Fibroblast of pulmonary artery (primary cell): ENCODE data around the gene DNAL4.

ENCODE experiments used
- DNase-seq: peaks from one replicate; pipeline ENCODE4 v3.0.0-alpha.2; 2010; ENCODE audit warnings: low read depth
- H3K4me3 ChIP-seq: replicated peaks from 2 replicates; pipeline ENCODE4 v1.5.1; 2011; ENCODE audit warnings: low read depth, mild to moderate bottlenecking, control low read depth, low read length, moderate library complexity
- CTCF ChIP-seq: IDR thresholded peaks from 2 replicates; pipeline ENCODE4 v1.5.1; 2011; ENCODE audit warnings: mild to moderate bottlenecking, control low read depth, low read length, inconsistent platforms; ENCODE audit errors: missing control alignments

Gene DNAL4

DNA sequence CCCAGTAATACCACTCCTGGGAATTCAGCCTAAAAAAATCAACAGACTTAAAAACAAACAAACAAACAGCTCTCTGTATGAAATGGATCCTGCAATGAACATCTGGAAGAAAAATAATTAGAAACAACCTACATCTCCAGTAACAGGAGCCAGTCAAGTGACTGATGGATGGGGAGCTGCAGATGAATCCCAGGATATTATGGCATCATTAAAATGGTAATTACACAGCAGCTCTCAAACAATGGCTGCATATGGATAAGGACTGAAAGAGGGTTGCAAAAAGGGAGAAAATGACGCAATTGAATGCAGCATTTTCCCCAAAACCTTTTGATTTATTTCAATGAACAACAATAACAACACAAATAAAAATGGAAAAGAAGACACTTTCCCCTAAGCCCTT is 45.7 kb upstream of the DNAL4 start:
- TF ChIP-seq CTCF: no peak
- H3K4me3 ChIP-seq: no peak overlapping the region
- DNase-seq: no peak

- no peak for TF ChIP-seq CTCF
- H3K4me3 ChIP-seq: no peak overlapping the region
- DNase-seq: no peak
Observed at GRCh38 chr22:38837414-38837928, 43.5 kb upstream of the DNAL4 start.

DNA sequence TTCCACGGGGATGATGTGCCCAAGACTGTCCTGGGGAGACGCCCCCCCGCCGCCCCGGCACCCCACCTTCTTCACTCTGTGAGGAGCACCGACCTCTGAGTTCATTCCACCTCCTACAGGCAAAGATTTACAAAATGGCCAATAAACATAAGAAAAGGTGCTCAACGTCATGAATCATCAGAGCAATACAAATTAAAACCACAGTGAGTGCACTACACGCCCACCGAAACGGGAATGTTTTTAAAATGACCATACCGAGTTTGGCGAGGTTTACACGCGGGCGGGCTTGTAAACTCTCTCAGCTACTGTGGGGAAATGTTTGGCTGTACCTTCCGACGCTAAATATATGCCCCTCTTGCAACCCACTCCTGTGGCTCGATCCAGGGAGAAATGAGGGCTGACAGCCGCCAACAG is 42.0 kb upstream of the DNAL4 start:
- H3K4me3 ChIP-seq: no peak overlapping the region
- DNase-seq: no peak
- TF ChIP-seq CTCF: no peak

DNA sequence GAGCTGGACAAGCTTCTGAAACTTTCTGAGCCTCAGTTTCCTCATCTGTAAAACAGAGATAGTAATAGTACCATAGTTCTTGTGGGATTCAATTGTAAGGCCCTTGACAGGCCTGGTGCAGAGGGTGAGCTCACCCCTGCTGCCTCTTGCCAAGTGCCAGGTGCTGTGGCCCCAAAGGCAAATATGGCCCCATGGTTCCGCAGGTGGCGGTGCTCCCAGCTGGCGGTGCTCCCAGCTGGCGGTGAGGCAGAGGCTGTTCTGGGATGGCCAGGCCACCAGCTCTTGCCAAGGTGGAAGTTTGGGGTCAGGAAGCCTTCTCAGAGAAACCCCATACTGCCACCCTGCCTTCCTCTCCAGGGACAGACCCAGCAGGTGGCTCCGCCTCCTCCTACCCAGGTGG is 41.0 kb upstream of the DNAL4 start:
- DNase-seq: no peak

DNA sequence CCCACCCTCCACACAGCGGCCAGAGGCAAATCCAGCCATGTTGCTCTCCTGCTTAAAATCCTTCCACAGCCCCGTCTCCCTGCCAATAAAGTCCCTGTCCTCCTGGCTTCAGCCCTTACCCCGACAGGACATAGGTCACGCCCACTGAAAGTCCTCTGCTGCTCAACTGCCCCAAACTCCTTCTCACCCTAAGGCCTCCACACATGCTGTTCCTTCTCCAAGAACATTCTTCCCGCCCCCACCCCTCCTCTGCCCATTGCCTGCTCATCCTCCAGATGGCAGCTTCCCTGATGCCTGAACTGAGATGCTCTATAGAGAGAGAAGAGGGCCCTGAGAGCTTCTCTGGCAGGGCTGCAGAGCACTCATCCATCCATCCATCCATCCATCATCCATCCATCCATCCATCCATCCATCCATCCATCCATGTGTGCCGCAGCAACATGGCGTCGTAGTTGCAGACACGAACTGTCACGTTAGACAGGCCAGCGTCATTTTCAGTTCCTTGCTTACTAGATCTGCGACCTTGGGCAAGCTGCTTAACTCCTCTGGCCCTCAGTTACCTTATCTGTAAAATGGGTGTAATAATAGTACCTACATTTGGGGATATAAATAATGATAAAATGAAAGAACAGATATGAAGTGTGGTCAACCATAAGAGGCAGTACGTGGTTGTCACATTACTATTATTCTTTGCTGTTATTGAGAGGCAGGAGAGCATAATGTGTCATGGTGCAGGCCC is 40.4 kb upstream of the DNAL4 start:
- no peak overlapping the region for H3K4me3 ChIP-seq
- TF ChIP-seq CTCF: no peak
- no peak for DNase-seq

More for the DNA sequence above, 41.0 kb upstream of the DNAL4 start:
- TF ChIP-seq CTCF: no peak
- no peak overlapping the region for H3K4me3 ChIP-seq

GRCh38 chr22:38833061-38833460 is 39.1 kb upstream of the DNAL4 start:
- DNase-seq: no peak
- H3K4me3 ChIP-seq: no peak overlapping the region
- no peak for TF ChIP-seq CTCF
